K562 (cell line): ENCODE measurements around the gene HAUS6. TPM values are rescaled to one million over a fixed set of nuclear protein-coding genes. Genes with fewer than 3 reads are reported as not detected.

Source experiments
- ARID3A ChIP-seq: IDR thresholded peaks from 2 replicates; pipeline ENCODE4 v1.6.1; 2012; ENCODE audit warnings: low read depth, low read length, improper control_type of control experiment, borderline replicate concordance
- C11orf30 ChIP-seq: fragments of 450-650 bp; IDR thresholded peaks from 2 replicates; pipeline ENCODE4 v1.6.1; 2016; ENCODE audit warnings: low read depth, mild to moderate bottlenecking
- ETS2 ChIP-seq: IDR thresholded peaks from 2 replicates; pipeline ENCODE4 v1.6.1; 2016; ENCODE audit warnings: borderline replicate concordance, missing genetic modification characterization, mild to moderate bottlenecking, moderate library complexity, missing compliant biosample characterization; ENCODE audit not compliant: poor library complexity, severe bottlenecking
- GTF3C2 ChIP-seq: IDR thresholded peaks from 3 replicates; pipeline ENCODE4 v1.6.1; 2011; ENCODE audit warnings: borderline replicate concordance, mild to moderate bottlenecking, moderate library complexity; ENCODE audit not compliant: insufficient read length; ENCODE audit errors: extremely low read depth
- HNRNPL ChIP-seq: fragments of 200-400 bp; formaldehyde crosslinking; IDR thresholded peaks from 2 replicates; pipeline ENCODE4 v1.6.1; 2017; ENCODE audit warnings: low read depth, mild to moderate bottlenecking, low read length
- LARP7 ChIP-seq: fragments of 450-650 bp; IDR thresholded peaks from 2 replicates; pipeline ENCODE4 v1.6.1; 2016
- MLLT1 ChIP-seq, 2 experiments: fragments of 450-650 bp; IDR thresholded peaks; 2 replicates each; pipeline ENCODE4 v1.6.1; 2016
- NCOA1 ChIP-seq: fragments of 450-650 bp; IDR thresholded peaks from 2 replicates; pipeline ENCODE4 v1.6.1; 2016; ENCODE audit warnings: low read depth
- PPARD ChIP-seq: fragments of 250-450 bp; sonication (Bioruptor Pico); IDR thresholded peaks from 2 replicates; pipeline ENCODE4 v1.8.0; 2022; ENCODE audit warnings: inconsistent platforms, mild to moderate bottlenecking, moderate library complexity
- RB1 ChIP-seq: fragments of 450-650 bp; IDR thresholded peaks from 2 replicates; pipeline ENCODE4 v1.6.1; 2017; ENCODE audit warnings: low read depth, mild to moderate bottlenecking
- RBM17 ChIP-seq: fragments of 200-400 bp; formaldehyde crosslinking; IDR thresholded peaks from 2 replicates; pipeline ENCODE4 v1.6.1; 2017; ENCODE audit warnings: low read depth, mild to moderate bottlenecking, low read length, borderline replicate concordance
- RBM34 ChIP-seq: fragments of 200-400 bp; formaldehyde crosslinking; IDR thresholded peaks from 2 replicates; pipeline ENCODE4 v1.6.1; 2018; ENCODE audit warnings: low read length, borderline replicate concordance; ENCODE audit not compliant: insufficient read depth
- SFPQ ChIP-seq: fragments of 200-400 bp; formaldehyde crosslinking; IDR thresholded peaks from 2 replicates; pipeline ENCODE4 v1.6.1; 2017; ENCODE audit warnings: mild to moderate bottlenecking, low read depth, low read length, moderate library complexity
- ZEB2 ChIP-seq: fragments of 450-650 bp; IDR thresholded peaks from 2 replicates; pipeline ENCODE4 v1.6.1; 2016
- ZFPM2 ChIP-seq: fragments of 250-450 bp; sonication (Bioruptor Pico); IDR thresholded peaks from 2 replicates; pipeline ENCODE4 v1.5.1; 2022; ENCODE audit warnings: mild to moderate bottlenecking
- ZNF280A ChIP-seq: fragments of 450-650 bp; IDR thresholded peaks from 2 replicates; pipeline ENCODE4 v1.6.1; 2018; ENCODE audit warnings: mild to moderate bottlenecking, low read depth; ENCODE audit not compliant: partially characterized antibody
- ZNF589 ChIP-seq: fragments of 200-800 bp; sonication (Bioruptor generic); IDR thresholded peaks from 2 replicates; pipeline ENCODE4 v1.6.1; 2016; ENCODE audit warnings: low read depth, missing genetic modification characterization, missing compliant biosample characterization
- polyA plus RNA-seq, 8 experiments: library from polyadenylated mRNA; depleted of rRNA in 4 of 8; stranded (reverse) in 5 of 8; unstranded in 3 of 8; fragments of >200 nt; fragmentation: Nextera tagmentation in 2 of 8; fragmentation: Illumina TruSeq in 1 of 8; extraction: Ambion mirVana in 2 of 8; extraction: Trizol in 1 of 8; gene quantifications; 2 replicates each; pipeline versions ENCODE4 v1.2.1 to v1.2.3, GENCODE V29; 2011 to 2014; ENCODE audit warnings: inconsistent platforms in 1 of 8, missing spikeins in 1 of 8
- total RNA-seq, 7 experiments: library from RNA; depleted of rRNA in 6 of 7; stranded (reverse); fragments of >200 nt in 6 of 7; fragmentation: Illumina TruSeq in 2 of 7; extraction: Trizol in 2 of 7; gene quantifications; 2 replicates each; pipeline versions ENCODE4 v1.2.1 to v1.2.3, GENCODE V29; 2011 to 2021; ENCODE audit warnings: low replicate concordance in 1 of 7

The HAUS6 gene
- total and polyA plus RNA-seq, 9 of the 15 experiments (the other 6 are each of a cell fraction or from before 2014, with no cell fraction given): 10.2 to 31.7 (median 23.1) TPM

GRCh38 chr9:19102631-19103345 lies at the start of gene HAUS6 (continued):
- TF ChIP-seq SFPQ (no peak), RBM17 (no peak), ZEB2 (no peak), ZFPM2 (CRISPR knock-in tag) (no peak), MLLT1 (IDR thresholded peaks at IDR 0.05) (peak in 1 of 2 experiments; percentile 97; a peak in 2 of 4 replicates), RBM34 (no peak), PPARD (CRISPR knock-in tag) (no peak), HNRNPL (0 out of 2 replicates have a peak, but pooled peaks have one; percentile 59), LARP7 (no peak), ARID3A (no peak), GTF3C2 (no peak), NCOA1 (no peak), ZNF589 (CRISPR knock-in tag) (peak; percentile 41; the same call in 1 of the 2 replicates), ZNF280A (no peak), RB1 (peak; percentile 31), ETS2 (tag) (no peak), C11orf30 (peak; percentile 48)
